ENCODE measurements around the gene POC1A.
A peak's percentile ranks its signal among the peaks of the same experiment; 100 is the strongest.

Gene POC1A

GRCh38 chr3:52097851-52098507, 56.2 kb downstream of the POC1A start:
- DNase-seq, result no peak

GRCh38 chr3:52095990-52096775, 58.0 kb downstream of the POC1A start:
- DNase-seq, result no peak

GRCh38 chr3:52094571-52095485, 59.4 kb downstream of the POC1A start:
- no peak for DNase-seq

GRCh38 chr3:52093756-52094545, 60.3 kb downstream of the POC1A start:
- DNase-seq, result no peak

- DNase-seq, result no peak
Observed at GRCh38 chr3:52092891-52093290, 61.3 kb downstream of the POC1A start.

- no peak for DNase-seq
Observed at GRCh38 chr3:52092271-52092660, 62.0 kb downstream of the POC1A start.

GRCh38 chr3:52091586-52092270, 62.5 kb downstream of the POC1A start:
- DNase-seq, result no peak

- DNase-seq, result no peak
Observed at GRCh38 chr3:52090933-52091468, 63.2 kb downstream of the POC1A start.

- DNase-seq, result no peak
Observed at GRCh38 chr3:52090131-52090932, 63.9 kb downstream of the POC1A start.

GRCh38 chr3:52089691-52090090, 64.5 kb downstream of the POC1A start:
- DNase-seq, result no peak

- peak; percentile 76 for DNase-seq
Observed at GRCh38 chr3:52088445-52089367, 65.5 kb downstream of the POC1A start.

GRCh38 chr3:52087731-52088130, 66.5 kb downstream of the POC1A start:
- DNase-seq, result no peak

GRCh38 chr3:52086976-52087663, 67.1 kb downstream of the POC1A start:
- DNase-seq, result peak; percentile 58

GRCh38 chr3:52086461-52086860, 67.8 kb downstream of the POC1A start:
- no peak for DNase-seq

- no peak for DNase-seq
Observed at GRCh38 chr3:52085681-52086282, 68.4 kb downstream of the POC1A start.

GRCh38 chr3:52084954-52085680, 69.1 kb downstream of the POC1A start:
- DNase-seq, result no peak

GRCh38 chr3:52084216-52084945, 69.8 kb downstream of the POC1A start:
- no peak for DNase-seq

Data from GF-D8 (cell line).